NCI-H2196 (cell line): ENCODE data around the gene PPM1H.

Experiments
- DNase-seq: peaks from one replicate; lab custom pipeline; 2025; ENCODE audit not compliant: unreplicated experiment; lab: John Stamatoyannopoulos, UW

The PPM1H gene

DNA sequence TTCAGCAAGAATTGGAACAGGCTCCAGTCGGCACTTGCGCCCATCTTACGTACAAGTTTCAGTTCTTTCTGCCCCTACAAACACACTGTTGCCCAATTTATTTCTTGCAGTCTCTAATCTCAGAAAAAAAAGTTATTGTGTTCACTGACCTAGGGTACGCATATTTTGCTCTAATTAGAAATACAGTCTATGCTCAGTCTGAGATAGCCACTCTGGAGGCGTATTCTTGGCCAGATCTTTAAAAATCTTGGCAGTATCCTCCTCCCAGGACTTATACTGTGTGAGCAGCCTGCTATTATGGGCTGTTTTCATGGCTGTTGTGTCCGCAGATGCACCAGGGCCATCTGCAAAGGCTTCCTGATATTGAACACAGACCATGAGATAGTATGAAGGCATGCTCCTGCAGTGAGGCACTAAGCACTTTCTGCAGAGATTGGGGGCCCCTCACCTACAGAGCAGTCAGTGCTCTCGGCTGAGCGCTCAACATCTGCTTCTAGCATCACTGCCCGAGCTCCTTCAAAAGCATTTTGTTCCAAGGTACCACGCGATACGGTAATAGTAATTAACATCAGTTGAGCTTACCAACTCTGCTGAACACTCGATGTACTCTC, 57.9 kb downstream of the PPM1H start:
- no peak for DNase-seq

DNA sequence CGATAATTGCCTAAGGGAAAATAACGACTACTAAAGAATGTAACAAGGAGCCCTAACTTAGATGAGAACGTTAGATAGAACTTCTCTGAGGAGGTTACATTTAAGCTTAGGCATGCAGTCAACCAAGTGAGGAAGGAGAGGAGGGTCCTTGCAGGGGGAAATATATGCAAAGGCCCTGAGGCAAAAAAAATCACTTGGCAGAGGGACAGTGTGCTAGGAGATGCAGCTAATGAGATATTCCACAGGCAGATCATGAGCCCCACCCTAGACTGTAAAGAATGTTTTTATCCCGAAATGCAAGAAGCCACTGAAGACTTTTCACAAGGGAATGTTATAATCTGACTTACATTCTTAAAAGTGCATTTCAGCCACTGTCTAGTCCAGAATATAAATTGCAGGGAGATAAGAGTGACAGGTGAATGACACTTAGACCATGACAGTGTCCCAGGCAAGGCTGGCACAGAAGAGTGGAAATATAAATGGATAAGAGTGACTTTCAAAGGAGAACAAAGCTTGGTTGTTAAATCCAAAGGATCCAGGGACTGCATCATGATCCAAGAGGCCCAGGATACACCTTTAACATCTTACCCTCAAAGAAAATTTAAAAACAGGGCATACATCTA, 61.0 kb downstream of the PPM1H start:
- no peak for DNase-seq

DNA sequence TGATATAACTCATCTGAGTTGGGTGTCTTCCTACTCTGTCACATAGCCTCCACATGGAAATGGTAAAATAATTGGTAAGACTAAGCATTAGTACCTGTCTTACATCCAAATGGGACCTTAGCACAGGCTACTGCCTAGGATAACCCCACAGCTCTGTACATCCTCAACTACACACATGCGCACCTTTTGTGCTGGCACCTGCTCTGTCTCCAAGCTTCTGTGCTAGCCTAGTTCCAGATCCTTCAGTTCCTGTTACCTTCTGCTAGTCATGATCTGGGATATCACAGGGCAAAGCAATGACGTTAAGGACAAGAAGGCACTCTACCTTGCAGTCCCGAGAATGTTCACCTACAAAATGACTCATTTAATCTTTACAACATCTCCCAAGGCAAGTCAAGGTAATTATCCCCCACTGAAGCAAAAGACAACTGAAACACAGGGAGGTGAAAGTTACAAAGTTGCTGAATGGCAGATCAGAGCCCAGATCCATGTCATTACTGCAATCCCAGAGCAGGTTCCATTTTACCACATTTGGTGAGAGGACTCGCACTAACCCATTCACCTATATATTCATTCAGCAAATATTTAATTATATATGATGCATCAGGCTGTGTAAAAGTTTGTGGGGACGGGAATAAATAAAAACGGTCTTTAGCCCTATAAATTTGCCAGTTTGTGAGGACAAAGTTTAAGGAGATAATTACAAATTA, 61.7 kb downstream of the PPM1H start:
- DNase-seq = no peak

DNA sequence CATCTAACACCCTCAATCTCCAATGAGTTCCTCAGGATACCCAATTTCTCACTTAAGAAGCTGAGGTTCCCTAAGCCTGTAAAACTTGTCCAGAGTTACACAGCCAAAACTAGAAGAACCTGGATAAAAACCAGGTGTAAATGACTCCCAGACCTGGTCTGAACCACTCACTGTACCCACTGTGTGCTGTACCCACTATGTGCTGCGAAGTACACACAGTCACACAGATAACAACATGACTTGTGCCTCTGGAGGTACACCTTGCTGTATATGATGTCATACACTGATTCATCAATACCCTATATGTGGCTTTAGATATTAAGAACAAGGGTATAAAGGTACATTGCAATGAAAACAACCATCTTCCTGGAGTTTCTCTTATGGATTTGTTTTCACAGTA, 66.1 kb downstream of the PPM1H start:
- no peak for DNase-seq

DNA sequence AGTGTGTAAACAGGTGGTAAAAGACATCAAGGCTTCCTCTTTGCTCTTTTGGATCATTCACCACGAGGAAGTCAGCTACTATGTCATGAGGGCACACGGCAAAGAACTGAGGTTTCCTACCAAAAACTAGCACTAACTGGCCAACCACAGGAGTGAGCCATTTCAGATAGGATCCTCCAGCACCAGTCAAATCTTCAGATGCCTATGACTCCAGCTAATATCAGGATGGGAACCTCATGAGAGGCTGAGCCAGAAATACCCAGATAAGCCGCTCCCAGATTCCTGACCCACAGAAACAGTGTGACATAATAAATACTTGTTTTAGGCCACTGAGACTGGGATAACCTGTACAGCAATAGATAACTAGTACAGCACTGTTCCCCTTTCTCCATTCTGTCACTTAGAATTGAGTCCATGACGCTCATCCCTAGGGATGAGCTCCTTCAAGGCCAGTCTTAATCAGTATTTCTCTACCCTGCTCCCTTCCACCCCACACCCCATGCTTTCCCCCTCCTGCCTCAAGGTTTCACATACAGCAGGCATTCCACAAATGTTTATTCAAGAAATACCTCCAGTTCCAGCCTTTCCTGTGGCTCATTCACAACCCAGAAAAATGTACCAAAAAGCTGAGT, 68.4 kb downstream of the PPM1H start:
- DNase-seq = no peak

DNA sequence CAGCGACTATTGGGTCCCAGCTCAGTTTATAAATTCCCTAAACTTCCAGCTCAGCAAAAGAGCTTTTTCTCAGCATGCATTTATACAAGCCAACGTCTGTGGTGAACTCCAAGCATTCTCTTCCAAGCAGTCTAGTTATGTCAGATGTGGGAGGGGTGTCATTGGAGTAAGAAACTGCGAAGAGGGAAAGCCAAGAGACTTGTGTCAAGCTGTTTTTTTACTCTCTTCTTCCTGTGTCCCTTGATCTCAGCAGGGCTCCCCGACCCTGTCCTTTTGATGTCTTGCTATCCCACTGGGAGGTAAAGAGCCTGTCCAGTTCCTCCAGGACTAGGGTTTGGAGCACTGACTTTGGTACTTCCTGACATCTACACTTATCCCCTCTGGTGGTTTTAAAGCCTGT, 69.0 kb downstream of the PPM1H start:
- DNase-seq = no peak

DNA sequence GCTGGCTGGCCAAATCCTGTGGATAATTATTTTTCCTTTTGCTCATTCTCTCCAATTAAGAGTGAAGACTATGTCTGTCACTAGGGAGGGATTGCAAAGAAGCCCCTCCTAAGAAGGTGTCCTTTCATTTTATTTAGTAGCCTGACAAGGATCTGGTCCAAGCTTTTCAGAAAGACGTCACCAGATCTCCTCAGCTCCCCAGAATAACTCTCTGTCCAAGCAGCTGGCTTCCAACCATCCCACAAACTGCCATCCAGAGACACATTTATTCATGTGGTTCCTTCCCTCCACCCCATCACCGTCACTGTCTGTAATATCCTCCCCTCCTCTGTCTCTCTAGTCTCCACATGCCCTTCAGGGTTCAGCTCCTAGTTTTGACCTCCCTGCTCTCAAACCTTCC, 69.9 kb downstream of the PPM1H start:
- no peak for DNase-seq

- no peak for DNase-seq
Measured at GRCh38 chr12:62862259-62862881, 72.6 kb downstream of the PPM1H start.

GRCh38 chr12:62861586-62861985, 73.4 kb downstream of the PPM1H start:
- no peak for DNase-seq

DNA sequence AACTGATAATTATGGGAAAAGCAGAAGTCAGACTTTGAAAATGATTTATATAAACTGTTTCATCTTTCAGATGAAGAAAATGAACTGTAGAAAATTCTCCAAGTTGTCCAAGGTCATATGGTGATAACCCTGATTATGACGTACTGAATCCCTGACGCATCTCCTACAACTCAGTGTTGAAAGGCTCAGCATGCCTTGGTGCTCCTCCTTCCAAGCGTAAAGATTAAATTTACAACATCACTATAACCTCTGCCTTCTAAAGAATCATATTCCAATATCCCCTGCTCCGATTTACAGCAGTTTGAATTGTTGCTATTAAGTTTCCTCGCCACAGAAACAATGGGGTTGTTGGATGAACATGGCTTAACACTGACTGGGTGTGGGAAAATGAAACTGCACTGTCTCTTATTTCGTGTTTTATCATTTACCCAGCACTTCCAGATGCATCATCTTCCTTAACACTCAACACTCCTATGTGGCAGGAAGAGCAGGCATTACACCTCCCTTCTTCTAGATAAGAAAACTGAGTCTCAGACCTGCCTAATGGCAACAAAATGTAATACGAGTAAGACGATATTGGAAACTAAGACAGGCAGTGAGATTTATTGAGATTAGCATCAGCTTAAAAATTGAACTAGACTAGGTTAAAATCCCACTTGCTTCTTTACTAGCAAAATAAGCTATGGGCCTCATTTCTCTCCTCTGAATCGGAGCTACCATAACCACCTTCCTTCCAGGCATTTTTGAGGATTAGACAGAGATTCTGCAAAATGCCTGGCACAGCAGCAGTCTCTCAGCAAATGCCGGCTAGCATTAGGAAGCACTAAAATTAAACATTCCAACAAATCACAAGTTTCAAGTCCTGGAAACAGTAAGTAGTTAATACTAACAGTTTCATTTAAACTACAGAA, 74.2 kb downstream of the PPM1H start:
- DNase-seq = no peak

GRCh38 chr12:62860020-62860419, 74.9 kb downstream of the PPM1H start:
- DNase-seq = no peak

DNA sequence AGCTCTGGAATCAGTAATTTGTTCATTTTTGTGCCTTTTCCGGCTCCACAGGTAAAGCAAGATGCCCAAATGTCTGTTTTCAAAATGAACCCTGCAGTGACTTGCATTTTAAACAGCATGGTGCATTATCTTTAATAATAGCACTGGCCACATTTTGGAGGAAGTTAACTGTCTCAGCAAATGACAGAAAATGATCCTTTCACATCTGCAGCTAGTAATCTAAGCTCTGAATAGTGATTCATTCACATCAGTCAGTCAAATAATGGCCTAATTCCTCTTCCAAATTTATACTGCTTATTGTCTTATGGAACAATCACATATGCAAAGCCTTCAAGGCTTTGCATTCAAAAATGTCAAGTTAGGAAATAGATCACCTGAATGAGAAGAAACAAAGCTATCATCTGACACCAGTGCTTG, 75.6 kb downstream of the PPM1H start:
- no peak for DNase-seq

GRCh38 chr12:62856454-62856853, 78.5 kb downstream of the PPM1H start:
- DNase-seq = no peak

- no peak for DNase-seq
Measured at GRCh38 chr12:62854024-62854423, 80.9 kb downstream of the PPM1H start.

- peak; percentile 20 for DNase-seq
Measured at GRCh38 chr12:62849398-62849797, 85.6 kb downstream of the PPM1H start.

DNA sequence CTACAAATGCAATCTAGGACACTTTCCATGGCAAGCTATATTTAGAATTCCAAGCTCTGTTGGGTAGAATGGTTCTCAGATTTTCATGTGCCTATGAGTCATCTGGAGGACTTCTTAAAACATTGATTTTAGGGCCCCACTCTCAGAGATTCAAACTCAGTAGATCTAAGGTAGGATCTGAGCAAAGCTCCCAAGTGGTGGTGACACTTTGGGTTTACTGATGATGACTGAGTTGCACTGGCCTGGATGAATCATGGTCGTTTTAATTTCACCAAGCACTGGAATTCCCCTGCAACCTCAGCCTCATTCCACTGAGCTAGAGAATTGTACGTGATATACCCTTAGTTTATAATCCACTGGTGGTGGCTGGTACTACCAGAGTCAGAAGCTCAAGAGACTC, 86.5 kb downstream of the PPM1H start:
- no peak for DNase-seq

GRCh38 chr12:62847709-62848108, 87.2 kb downstream of the PPM1H start:
- DNase-seq = no peak

DNA sequence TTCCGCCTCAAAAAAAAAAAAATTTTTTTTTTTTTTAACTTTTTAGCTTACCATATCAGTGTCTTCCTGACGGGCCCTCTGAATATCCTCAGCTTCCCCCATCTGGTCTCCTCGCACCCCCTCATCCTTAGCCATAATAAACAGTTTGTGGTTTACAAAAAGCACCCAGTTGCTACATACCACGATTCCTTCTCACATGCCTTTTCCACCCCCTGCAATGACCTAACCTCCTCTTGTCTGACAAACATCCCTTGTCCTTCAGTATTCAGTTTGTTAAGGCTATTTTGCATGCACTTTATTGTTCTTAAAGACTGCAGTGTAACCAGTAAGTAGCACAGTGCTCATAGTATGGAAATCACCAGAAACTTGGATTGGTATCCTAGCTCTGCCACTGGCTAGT, 88.5 kb downstream of the PPM1H start:
- DNase-seq = no peak

DNA sequence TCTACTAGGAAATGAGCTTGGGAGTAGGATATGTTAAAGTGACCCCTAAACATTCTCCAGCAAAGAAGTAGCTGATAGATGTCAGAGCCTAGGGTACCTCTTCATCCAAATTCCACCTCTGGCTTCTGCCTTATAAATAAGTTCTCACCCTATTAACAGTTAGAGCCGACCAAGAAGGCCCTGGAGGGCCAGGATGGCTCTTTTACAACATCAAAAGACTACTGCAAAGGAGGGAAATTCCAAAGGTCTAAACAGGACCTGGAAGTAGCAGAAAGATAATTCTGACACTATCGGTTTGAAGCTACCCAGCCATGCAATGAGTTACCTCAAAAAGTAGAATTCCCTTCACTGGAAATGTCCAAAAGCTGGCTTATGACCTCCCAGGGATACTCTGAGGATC, 90.0 kb downstream of the PPM1H start:
- DNase-seq = no peak

DNA sequence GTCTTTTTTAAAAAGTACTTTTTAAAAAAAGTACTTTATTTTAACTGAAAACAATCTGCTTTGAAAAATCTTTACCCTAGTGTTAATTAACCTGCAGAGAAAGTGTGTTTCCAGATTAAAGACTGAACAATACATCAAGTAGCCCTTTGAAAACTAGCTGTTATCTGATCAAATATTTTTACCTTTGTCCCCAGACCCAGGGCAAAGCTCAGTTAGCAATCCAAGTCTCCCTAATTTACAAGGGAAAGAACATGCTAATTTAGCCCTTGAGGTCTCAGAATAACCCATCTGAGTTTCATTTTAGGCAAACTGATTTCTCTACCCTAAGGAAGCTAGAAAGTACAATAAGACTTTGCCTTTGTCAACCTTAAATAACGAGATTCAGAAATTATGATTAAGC, 91.2 kb downstream of the PPM1H start:
- DNase-seq = no peak

DNA sequence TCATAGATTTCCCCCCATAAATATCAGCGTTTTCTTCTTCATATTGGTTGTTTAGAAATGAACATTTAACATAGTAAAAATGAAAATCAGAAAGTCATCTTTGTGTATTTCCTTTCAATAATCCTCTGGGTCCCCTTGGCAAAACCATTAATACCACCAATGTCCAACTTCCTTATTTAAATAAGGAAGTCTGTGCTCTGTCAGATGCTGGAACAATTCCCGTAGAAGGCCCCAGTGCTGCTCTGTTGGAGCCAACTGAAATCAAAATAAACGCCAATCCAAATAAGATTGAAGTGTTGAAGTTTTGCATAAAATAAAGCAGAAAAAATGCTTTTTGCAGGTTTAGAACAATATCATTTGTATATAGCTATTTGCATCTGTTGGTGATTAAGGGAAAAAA, 93.1 kb downstream of the PPM1H start:
- DNase-seq = no peak
